GM23248 (cell line): ENCODE data around the gene CLEC14A.

ENCODE experiments used
- EZH2 ChIP-seq: fragments of 200-600 bp; sonication (generic); IDR thresholded peaks from 2 replicates; pipeline ENCODE4 v1.6.1; 2018; ENCODE audit warnings: antibody characterized with exemption, mild to moderate bottlenecking; ENCODE audit not compliant: insufficient read depth, poor library complexity, severe bottlenecking
- EZH2phosphoT487 ChIP-seq: fragments of 200-600 bp; sonication (generic); IDR thresholded peaks from 2 replicates; pipeline ENCODE4 v1.6.1; 2018; ENCODE audit warnings: antibody characterized with exemption, moderate library complexity, mild to moderate bottlenecking, low read depth; ENCODE audit not compliant: insufficient read depth

- TF ChIP-seq EZH2phosphoT487 (no peak), EZH2 (no peak)
Measured at GRCh38 chr14:38243696-38244240, 12.1 kb downstream of the CLEC14A start.
